Activated CD4-positive, CD25-positive, alpha-beta regulatory T cell treated with anti-CD3 and anti-CD28 coated beads, Interleukin-2, amount 50 U/mL, for 24 hours (primary cell): ENCODE data around the gene RAC3.
A peak's percentile ranks its signal among the peaks of the same experiment; 100 is the strongest.

Experiments used
- ATAC-seq, 2 donors: fragments of 150-1000 bp; cut with Tn5 transposase; one replicate each; pipeline ENCODE4 v1.10.0; 2021; ENCODE audit warnings: mild to moderate bottlenecking in 1 of 2, moderate library complexity in 1 of 2

RAC3 gene

DNA sequence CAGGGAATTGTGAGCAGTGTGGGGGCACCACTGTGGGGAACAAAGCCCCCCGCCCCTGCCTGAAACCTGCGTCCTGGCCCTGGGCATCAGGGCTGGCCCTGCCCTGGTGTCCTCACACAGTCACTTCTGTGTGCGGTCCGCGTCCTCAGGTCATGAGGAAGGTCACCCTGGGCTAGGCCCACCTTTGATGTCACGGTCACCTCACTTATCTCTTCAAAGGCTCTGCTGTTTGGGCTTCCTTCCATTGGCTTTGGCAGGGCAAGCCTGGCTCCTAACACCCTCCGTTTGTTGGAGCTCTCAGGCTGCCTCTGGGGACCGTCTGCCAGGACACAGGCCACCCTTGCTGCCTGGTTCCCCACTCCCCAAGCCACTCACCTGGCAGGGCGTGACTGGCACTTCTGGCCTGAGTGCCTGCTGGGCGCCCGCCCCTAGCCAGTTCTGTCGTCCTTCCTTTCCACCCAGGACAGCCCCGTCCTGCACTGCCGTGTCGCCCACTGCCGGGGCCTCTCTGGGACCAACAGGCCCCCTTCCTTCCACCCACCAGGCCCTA is 17.6 kb upstream of the RAC3 start:
- no peak for ATAC-seq

DNA sequence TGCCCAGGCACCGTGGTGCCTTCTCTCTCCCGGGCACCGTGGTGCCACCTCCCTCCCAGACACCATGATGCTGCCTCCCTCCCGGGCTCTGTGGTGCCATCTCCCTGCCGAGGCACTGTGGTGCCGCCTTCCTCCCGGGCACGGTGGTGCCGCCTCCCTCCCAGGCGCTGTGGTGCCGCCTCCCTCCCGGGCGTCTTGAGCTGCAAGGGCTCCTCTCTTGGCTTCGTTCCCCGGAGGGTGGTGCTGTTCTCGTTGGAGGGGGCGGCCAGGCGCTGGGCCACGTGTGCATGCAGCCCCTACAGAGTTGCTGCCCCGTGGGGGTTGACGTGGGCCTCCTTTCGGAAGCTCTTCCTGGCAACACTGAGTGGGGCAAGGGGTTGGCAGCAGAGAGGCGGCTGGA is 17.0 kb upstream of the RAC3 start:
- ATAC-seq, result no peak

DNA sequence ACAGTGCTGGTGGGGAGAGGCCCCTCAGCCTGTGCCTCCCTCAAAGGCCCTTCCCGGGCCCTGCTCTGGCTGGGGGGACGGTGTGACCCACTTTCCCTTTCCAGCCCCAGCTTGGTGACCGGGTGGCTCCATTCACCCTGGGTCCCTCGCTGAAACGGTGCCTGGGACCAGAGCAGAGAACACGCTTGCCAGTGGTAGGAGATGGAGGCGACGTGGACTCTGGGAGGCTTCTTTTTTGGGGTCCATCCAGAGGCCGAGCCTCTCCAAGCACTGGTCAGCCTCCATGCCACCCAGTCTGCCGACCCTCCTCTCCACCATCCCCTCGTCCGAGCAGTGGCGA is 16.5 kb upstream of the RAC3 start:
- ATAC-seq, result no peak

- ATAC-seq, result no peak
These were observed 16.0 kb upstream of the RAC3 start for GRCh38 chr17:82015311-82015971.

GRCh38 chr17:82016061-82016874 is 15.2 kb upstream of the RAC3 start:
- ATAC-seq, result no peak

DNA sequence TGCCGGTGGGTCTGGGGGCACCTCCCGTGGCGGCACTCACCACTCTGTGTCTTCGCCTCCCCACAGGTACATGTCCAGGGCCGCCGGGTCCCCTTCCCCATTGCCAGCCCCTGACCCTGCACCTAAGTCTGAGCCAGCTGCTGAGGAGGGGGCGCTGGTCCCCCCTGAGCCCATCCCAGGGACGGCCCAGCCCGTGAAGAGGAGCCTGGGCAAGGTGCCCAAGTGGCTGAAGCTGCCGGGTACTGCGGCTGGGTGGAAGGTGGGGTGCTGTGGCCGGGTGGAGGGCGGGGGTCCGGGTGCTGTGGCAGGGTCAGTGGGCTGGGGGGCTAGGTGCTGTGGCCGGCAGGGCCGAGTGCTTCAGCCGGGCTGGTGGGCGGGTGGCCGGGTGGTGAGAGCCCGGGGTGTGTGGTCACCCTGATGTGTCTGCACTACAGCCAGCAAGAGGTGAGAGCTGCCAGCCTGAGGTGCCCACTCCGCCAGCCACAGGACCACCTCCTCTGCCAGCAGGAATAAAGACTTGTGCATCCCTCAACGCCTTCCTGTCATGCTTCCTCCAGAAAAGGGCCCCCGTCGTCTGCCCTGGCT is 14.5 kb upstream of the RAC3 start:
- ATAC-seq, result no peak

DNA sequence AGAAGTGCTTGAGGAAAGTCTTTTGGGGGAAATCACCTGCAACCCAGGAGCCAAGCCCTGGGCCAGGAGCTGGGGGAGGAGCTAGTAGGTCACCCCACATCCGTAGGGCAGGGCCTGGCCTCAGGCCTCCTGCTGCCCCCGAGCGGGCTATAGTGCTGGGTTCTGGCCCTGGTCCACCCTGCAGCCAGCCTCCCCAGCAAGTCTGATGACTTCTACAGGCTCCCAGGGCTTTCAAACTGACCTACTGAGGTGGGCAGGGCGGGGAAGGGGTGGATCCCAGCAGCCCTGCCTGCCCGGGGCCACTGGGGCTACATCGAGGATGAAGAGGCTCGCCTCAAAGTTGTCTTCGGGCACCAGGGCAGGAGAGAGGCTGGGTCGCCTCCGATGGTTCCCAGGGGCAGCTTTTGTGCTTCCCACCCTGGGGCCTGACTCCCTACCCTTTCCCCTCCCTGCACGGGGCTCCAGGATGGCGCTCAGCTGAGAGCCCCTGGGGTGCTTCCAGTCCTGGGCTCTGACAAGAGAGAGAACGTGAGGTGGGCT is 13.8 kb upstream of the RAC3 start:
- ATAC-seq, result no peak

GRCh38 chr17:82018152-82018988 is 13.1 kb upstream of the RAC3 start:
- no peak for ATAC-seq

DNA sequence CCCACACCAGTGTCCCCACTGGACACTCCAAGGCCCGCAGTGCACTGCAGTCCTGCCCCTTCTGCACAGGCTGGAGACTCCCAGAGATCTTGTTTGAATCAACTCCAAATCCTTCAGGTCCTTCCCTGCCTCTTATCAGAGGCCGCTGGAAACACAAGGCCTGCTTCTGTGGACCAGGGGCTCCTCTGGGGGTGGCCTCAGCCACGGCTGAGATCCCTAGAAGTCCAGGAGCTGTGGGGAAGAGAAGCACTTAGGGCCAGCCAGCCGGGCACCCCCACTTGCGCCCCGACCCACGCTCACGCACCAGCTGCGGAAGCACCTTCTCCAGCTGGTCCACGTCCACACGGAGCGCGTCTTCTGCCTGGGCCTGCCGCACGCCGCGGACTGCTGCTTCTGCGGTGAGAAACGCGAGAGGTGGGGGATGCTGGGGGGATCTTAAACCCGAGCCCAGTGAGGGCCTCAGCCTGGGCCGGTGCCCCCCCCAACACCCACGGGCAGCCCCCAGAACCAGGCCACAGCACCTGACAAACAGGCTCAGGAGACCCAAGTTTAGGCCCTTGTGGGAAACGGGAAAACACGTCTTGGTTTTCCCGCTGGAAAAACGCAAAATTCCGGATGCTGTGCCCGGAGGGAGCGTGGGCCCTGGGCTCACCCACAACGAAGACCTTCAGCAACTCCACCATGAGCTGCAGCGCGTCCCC is 12.3 kb upstream of the RAC3 start:
- no peak for ATAC-seq

DNA sequence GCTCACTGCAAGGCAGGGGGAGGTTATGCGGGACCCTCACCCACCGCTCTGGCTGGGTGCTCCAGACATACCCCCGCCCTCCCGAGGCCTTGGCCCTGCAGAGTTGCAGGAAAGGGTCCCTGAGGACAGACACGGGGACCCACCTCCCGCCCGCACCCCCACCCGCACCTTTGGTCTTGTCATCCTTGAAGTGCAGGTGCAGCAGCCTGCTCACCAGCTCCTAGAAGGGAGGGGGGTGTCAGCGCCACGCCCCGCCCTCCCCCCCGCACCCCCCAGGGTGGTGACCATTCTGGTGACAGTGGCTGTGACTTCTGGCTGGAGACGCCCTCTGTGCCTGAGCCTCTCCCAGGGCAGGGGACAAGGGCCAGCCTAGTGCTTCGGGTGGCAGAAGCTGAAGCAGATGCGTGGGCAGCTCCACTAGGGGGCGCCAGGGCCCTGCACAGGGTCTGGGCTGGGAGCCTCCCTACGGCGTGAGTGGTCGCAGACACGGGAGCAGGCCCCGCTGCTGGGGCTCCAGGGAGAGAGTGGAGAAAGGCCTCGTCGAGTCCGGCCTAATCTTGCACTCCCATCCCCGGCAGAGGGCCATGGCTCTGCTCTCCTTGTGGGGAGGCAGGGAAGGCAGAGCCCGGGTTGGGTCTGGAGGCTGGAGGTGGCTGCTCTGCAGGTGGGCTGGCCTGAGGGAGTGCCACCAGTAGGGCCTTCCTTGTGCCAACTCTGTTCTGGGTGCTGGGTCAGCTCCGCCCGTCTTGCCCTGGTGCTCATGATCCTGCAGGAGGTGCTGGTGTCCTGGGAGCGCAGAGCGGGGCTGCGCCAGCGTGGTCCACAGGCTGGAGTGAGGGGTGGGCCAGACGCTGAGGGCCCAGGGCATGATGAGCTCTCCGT is 11.5 kb upstream of the RAC3 start:
- ATAC-seq, result no peak

DNA sequence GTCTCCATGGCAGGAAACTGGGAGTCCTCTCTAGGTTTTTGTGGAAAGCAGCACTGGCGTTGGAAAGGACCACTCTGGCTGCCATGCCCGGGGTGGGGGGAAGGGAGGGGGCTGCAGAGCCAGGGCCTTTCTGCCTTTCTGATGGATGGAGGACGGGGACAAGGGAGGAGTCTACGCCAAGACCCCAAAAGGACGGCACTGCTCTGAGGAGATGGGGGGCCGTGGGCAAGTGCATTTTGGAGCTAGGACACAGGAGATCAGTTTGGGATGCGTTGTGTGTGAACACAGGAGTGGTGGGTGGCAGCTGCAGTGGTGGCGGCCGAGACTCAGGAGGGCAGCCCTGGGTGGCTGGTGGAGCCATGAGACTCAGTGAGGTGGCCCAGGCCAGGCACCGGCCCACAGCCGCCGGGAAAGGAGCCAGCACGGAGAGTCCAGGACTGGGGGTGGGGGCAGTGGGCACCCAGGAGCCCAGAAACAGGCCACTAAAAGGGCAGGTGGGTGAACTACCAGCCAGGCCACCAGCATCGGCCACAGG is 10.8 kb upstream of the RAC3 start:
- ATAC-seq, result no peak

DNA sequence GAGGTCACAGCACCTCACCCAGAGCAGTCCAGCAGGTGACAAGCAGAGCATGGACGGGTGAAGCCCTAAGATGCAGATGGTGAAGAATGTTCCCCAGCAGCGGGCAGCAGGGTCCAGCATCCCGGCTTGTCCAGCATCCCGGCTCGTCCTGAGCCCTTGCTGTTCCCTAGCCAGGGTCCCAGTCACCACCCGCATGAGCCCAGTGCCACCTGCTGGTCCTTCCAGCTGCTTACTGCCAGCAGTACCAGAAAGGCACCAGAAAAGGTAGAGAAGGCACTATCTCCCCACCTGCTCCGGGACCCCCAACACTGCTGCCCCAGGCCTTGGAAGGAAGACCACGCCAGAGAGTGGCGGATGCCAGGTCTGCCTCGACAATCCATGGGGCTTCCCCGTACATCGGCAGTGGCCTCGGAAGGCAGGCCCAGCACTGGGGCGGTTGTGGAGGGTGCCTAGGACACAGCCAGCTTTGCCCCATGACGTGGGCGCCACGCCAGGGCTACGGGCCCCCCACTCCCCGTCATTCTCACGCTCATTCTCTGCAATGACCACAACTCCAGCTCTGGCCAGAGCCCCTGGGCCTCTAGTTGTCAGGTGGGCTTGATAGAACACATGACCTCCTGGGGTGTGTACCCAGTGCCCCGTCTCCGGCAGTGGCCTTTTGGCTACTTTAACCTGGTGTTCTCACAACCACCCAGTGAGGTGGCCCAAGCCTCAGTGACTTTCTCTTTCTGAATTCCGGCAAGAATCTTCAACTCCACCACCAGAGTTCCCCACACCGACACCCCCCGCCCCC is 10.2 kb upstream of the RAC3 start:
- no peak for ATAC-seq

DNA sequence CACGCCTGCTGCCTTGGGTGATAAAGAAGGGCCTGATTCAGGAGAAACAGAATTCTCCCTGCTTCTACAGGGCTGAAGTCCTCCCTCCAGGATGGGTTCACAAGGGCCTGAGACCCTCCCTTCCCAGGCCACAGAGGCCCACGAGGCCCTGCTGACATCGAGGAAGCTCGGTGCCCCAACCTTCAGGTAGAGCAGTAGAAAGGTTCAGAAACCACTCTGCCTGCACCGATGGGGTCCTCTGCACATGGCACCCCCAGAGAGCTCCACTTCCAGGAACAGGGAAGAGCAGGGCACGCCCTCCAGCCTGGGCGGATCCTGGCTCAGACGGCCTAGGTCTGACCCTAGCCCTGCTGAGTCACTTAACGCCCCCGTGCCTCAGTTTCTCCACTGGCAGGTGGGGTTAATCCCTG is 9.6 kb upstream of the RAC3 start:
- ATAC-seq, result no peak

DNA sequence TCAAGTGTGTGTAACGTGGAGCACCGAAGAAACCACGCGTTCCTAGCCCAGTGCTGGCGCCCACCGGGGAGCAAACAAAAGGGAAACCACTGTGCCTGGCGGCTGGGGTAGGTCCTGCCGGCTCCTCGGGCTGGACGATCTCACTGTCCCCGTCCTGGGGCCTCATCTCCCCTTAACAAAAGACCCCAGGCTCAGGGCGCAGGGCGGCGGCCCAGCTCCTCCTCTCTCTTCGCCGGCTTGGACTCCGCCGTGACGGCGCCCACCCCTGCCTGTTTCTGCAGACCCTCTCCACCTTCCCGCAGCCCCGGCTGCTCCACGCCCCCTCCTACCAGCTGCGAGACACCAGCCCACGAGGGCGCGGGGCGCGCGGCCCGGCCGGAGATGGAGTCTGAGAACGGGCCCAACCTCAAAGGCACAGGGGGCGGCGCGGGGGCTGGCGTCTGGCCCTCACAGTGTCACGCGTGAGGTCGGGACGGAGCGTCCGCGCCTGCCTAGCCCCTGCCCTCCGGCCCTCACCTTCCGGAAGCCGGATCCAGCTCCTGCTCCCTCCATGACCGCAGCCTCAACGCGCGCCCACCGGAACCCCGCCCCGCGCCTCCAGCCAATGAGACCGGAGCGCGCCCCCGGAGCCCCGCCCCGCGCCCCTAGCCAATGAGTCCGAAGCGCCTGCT is 9.0 kb upstream of the RAC3 start, which contains the start of gene CENPX:
CENPX (minus strand) TSS at position 569 of the 671 bp plus-strand sequence; CDS start at position 552, 17 bp downstream.
- no peak for ATAC-seq

- ATAC-seq, result peak; percentile 96 to 97
These were observed 8.5 kb upstream of the RAC3 start, which contains the start of gene LRRC45 for GRCh38 chr17:82022981-82023446. TSS of gene LRRC45 (plus strand) at chr17:82023305. CDS start at chr17:82023644, 339 bp downstream.

GRCh38 chr17:82023447-82024241 is 7.8 kb upstream of the RAC3 start:
- ATAC-seq, result no peak

DNA sequence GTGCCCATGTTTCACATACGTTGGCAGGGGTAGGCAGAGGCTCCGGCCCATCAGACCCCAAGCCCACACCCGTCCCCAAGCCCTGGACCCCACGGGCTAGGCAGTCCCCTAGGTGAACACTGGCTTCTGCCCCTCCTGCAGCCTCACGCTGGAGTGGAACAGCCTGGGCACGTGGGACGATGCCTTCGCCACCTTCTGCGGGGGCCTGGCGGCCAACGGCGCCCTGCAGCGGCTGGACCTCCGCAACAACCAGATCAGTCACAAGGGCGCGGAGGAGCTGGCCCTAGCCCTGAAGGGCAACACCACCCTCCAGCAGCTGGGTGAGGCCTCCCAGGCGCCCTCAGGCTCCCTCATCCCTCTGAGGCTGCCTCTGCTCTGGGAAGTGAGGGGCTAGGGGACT is 6.6 kb upstream of the RAC3 start:
- no peak for ATAC-seq
